C4-2B (cell line): ENCODE results near the gene EPGN.

Experiments
- H3K27ac ChIP-seq: fragments of 450-650 bp; 2 replicates; pipeline ENCODE4 v1.5.1; 2017
- ZFX ChIP-seq: fragments of 450-650 bp; IDR thresholded peaks from 2 replicates; pipeline ENCODE4 v1.6.1; 2017
- TF ChIP-seq, protein P1 (sequence below): fragments of 450-650 bp; conservative IDR thresholded peaks from 2 replicates; pipeline ENCODE4 v1.5.1; 2017; ENCODE audit warnings: mild to moderate bottlenecking

EPGN gene

GRCh38 chr4:74325886-74326285 is 17.6 kb downstream of the EPGN start:
- TF ChIP-seq, protein P1, sequence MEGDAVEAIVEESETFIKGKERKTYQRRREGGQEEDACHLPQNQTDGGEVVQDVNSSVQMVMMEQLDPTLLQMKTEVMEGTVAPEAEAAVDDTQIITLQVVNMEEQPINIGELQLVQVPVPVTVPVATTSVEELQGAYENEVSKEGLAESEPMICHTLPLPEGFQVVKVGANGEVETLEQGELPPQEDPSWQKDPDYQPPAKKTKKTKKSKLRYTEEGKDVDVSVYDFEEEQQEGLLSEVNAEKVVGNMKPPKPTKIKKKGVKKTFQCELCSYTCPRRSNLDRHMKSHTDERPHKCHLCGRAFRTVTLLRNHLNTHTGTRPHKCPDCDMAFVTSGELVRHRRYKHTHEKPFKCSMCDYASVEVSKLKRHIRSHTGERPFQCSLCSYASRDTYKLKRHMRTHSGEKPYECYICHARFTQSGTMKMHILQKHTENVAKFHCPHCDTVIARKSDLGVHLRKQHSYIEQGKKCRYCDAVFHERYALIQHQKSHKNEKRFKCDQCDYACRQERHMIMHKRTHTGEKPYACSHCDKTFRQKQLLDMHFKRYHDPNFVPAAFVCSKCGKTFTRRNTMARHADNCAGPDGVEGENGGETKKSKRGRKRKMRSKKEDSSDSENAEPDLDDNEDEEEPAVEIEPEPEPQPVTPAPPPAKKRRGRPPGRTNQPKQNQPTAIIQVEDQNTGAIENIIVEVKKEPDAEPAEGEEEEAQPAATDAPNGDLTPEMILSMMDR, result no peak
- no peak for TF ChIP-seq ZFX
- H3K27ac ChIP-seq, result no peak overlapping the region

DNA sequence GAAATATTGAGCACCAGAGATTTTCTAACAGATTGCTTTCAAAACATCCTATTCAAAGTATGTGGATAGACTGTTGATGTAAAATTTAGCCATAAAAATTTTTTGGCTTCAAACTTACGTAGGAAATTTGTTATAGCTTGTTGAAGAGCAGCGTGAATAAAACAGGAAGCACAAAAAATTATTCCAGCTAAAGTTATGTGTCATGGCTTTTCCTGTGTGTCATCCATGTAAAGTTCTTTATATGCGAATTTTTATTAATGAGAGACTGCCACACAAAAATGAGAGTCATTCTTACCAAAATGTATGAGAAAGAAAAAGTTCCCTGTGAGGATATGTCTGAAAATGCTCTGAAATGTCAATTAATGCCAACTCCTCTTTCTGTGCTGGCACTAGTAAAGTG is 19.5 kb downstream of the EPGN start:
- H3K27ac ChIP-seq, result no peak overlapping the region
- TF ChIP-seq, protein P1, result no peak
- no peak for TF ChIP-seq ZFX

DNA sequence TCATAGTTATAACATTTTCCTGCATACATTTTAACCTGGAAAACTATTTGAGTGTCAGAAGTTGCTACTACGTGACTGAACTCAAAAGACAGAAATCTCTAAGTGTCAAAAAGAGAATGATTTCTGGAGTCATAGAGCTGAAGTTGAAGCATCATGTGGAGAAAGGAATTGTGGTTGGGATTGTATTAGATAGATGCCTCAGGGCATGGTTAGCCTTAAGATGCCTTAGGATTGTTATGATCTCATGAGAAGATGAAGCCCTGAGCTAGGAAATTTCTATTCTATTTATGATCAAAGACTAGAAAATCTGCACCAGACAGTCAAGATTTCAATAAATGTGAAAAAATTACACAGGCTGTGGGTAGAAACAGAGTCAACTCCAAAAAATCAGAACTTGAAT is 20.2 kb downstream of the EPGN start:
- H3K27ac ChIP-seq, result no peak overlapping the region

GRCh38 chr4:74329307-74329706 is 21.0 kb downstream of the EPGN start:
- H3K27ac ChIP-seq, result no peak overlapping the region
- TF ChIP-seq ZFX, result no peak
- TF ChIP-seq, protein P1, result no peak

More for the DNA sequence above, 20.2 kb downstream of the EPGN start:
- TF ChIP-seq ZFX, result no peak
- TF ChIP-seq, protein P1, result no peak

DNA sequence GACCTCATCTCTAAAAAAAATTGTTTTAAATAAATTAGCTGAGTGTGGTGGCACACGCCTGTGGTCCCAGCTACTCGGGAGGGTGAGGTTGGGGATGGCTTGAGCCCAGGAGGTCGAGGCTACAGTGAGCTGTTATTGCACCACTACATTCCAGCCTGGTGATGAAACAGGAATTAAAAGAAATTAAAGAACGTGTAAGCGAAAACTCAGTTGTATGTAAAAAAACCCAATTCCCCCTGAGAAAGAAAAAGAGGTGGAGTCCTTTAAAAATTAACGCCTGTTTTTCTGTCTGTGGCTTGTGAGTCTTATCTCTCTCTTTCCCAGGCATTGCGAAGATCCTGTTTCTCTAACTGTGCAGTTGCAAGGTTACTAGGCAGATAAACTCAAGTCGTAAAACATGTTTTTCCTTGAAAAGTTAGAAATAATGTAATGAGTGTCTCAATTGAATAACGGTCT is 22.1 kb downstream of the EPGN start:
- TF ChIP-seq ZFX, result no peak
- TF ChIP-seq, protein P1, result no peak
- H3K27ac ChIP-seq, result no peak overlapping the region

DNA sequence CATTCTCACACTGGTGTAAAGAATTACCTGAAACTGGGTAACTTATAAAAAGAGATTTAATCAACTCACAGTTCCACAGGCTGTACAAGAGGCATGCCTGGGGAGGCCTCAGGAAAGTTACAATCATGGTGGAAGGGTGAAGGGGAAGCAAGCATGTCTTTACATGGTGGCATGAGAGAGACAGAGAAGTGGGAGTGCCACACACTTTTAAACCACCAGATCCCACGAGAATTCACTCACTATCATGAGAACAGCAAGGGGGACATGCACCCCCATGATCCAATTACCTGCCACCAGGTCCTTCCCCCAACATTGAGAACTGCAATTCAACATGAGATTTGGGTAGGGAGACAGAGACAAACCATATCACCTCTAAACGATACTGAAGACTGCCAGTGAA is 23.0 kb downstream of the EPGN start:
- TF ChIP-seq, protein P1, result no peak
- H3K27ac ChIP-seq, result no peak overlapping the region

GRCh38 chr4:74331944-74332343 is 23.7 kb downstream of the EPGN start:
- H3K27ac ChIP-seq, result no peak overlapping the region
- no peak for TF ChIP-seq ZFX
- TF ChIP-seq, protein P1, result no peak
